K562 (cell line): ENCODE measurements around the gene DNAJB14. TPM values are rescaled to one million over a fixed set of nuclear protein-coding genes. Genes with fewer than 3 reads are reported as not detected.

Experiments used
- CBX8 ChIP-seq: fragments of 200-600 bp; sonication (generic); IDR thresholded peaks from 2 replicates; pipeline ENCODE4 v1.6.1; 2012; ENCODE audit warnings: borderline replicate concordance, mixed run types, low read depth, mild to moderate bottlenecking, moderate library complexity, mixed read lengths, low read length, control low read depth, inconsistent platforms; ENCODE audit not compliant: poor library complexity, severe bottlenecking; ENCODE audit errors: extremely low read depth
- EP400 ChIP-seq: fragments of 450-650 bp; IDR thresholded peaks from 2 replicates; pipeline ENCODE4 v1.6.1; 2017; ENCODE audit warnings: antibody characterized with exemption, mild to moderate bottlenecking, moderate library complexity
- FOXA1 ChIP-seq: fragments of 450-650 bp; IDR thresholded peaks from 2 replicates; pipeline ENCODE4 v1.6.1; 2016; ENCODE audit warnings: mild to moderate bottlenecking, borderline replicate concordance
- FOXJ3 ChIP-seq: sonication (generic); formaldehyde crosslinking; IDR thresholded peaks from 2 replicates; pipeline ENCODE4 v1.4.0; 2020; ENCODE audit warnings: mild to moderate bottlenecking, missing genetic modification reagents
- KAT2B ChIP-seq: IDR thresholded peaks from one replicate; pipeline ENCODE4 v1.6.1; 2012; ENCODE audit warnings: low read depth, mild to moderate bottlenecking, control low read depth, inconsistent platforms, low read length, moderate library complexity
- KLF1 ChIP-seq: fragments of 450-650 bp; IDR thresholded peaks from 2 replicates; pipeline ENCODE4 v1.6.1; 2016; ENCODE audit warnings: missing genetic modification characterization, missing compliant biosample characterization
- NFE2L1 ChIP-seq: fragments of 450-650 bp; IDR thresholded peaks from 2 replicates; pipeline ENCODE4 v1.6.1; 2016; ENCODE audit warnings: missing genetic modification characterization, low read depth, mild to moderate bottlenecking, missing compliant biosample characterization, moderate library complexity, borderline replicate concordance
- PHB ChIP-seq: fragments of 250-450 bp; sonication (Bioruptor Pico); IDR thresholded peaks from 2 replicates; pipeline ENCODE4 v1.5.0; 2021
- RFX1 ChIP-seq: fragments of 450-650 bp; IDR thresholded peaks from 2 replicates; pipeline ENCODE4 v1.6.1; 2016; ENCODE audit warnings: mild to moderate bottlenecking, moderate library complexity
- SIN3B ChIP-seq: fragments of 450-650 bp; IDR thresholded peaks from 2 replicates; pipeline ENCODE4 v1.6.1; 2017; ENCODE audit warnings: low read depth, mild to moderate bottlenecking, moderate library complexity
- SNRNP70 ChIP-seq: fragments of 200-400 bp; formaldehyde crosslinking; optimal IDR thresholded peaks from 2 replicates; pipeline ENCODE3; 2017; ENCODE audit warnings: low read depth, low read length
- SREBF1 ChIP-seq: fragments of 150-350 bp; IDR thresholded peaks from 2 replicates; pipeline ENCODE4 v1.6.1; 2014; ENCODE audit warnings: antibody characterized with exemption, low read depth, low read length, borderline replicate concordance
- STAT5A ChIP-seq: IDR thresholded peaks from 2 replicates; pipeline ENCODE4 v1.6.1; 2012; ENCODE audit warnings: low read length, inconsistent platforms, borderline replicate concordance
- ZHX1 ChIP-seq: fragments of 150-350 bp; conservative IDR thresholded peaks from 2 replicates; pipeline ENCODE4 v1.6.1; 2014; ENCODE audit warnings: low read length
- ZNF280A ChIP-seq: fragments of 450-650 bp; IDR thresholded peaks from 2 replicates; pipeline ENCODE4 v1.6.1; 2018; ENCODE audit warnings: mild to moderate bottlenecking, low read depth; ENCODE audit not compliant: partially characterized antibody
- ZNF644 ChIP-seq: fragments of 200-800 bp; sonication (Bioruptor generic); IDR thresholded peaks from 2 replicates; pipeline ENCODE4 v1.6.1; 2016; ENCODE audit warnings: low read depth, missing genetic modification characterization, missing compliant biosample characterization
- polyA plus RNA-seq, 8 experiments: library from polyadenylated mRNA; depleted of rRNA in 4 of 8; stranded (reverse) in 5 of 8; unstranded in 3 of 8; fragments of >200 nt; fragmentation: Nextera tagmentation in 2 of 8; fragmentation: Illumina TruSeq in 1 of 8; extraction: Ambion mirVana in 2 of 8; extraction: Trizol in 1 of 8; gene quantifications; 2 replicates each; pipeline versions ENCODE4 v1.2.1 to v1.2.3, GENCODE V29; 2011 to 2014; ENCODE audit warnings: inconsistent platforms in 1 of 8, missing spikeins in 1 of 8
- total RNA-seq, 7 experiments: library from RNA; depleted of rRNA in 6 of 7; stranded (reverse); fragments of >200 nt in 6 of 7; fragmentation: Illumina TruSeq in 2 of 7; extraction: Trizol in 2 of 7; gene quantifications; 2 replicates each; pipeline versions ENCODE4 v1.2.1 to v1.2.3, GENCODE V29; 2011 to 2021; ENCODE audit warnings: low replicate concordance in 1 of 7
- TF ChIP-seq, protein P1 (sequence below): sonication (generic); formaldehyde crosslinking; IDR thresholded peaks from 2 replicates; pipeline ENCODE4 v1.5.0; 2020; ENCODE audit warnings: missing genetic modification reagents
- TF ChIP-seq, protein P2 (sequence below): sonication (generic); formaldehyde crosslinking; IDR thresholded peaks from 2 replicates; pipeline ENCODE4 v1.8.1; 2023; ENCODE audit warnings: mild to moderate bottlenecking, missing genetic modification reagents

DNAJB14 gene
- total and polyA plus RNA-seq, 9 of the 15 experiments (the other 6 are each of a cell fraction or from before 2014, with no cell fraction given), result 5.5 to 28.0 (median 12.7) TPM

GRCh38 chr4:99949034-99949998, 2.9 kb upstream of the DNAJB14 start (continued):
- TF ChIP-seq EP400, result peak; percentile 88
- no peak for TF ChIP-seq RFX1
- TF ChIP-seq NFE2L1 (tag), result no peak
- no peak for TF ChIP-seq FOXA1
- TF ChIP-seq, protein P1, sequence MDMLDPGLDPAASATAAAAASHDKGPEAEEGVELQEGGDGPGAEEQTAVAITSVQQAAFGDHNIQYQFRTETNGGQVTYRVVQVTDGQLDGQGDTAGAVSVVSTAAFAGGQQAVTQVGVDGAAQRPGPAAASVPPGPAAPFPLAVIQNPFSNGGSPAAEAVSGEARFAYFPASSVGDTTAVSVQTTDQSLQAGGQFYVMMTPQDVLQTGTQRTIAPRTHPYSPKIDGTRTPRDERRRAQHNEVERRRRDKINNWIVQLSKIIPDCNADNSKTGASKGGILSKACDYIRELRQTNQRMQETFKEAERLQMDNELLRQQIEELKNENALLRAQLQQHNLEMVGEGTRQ (CRISPR knock-in tag), result peak; percentile 46
- no peak for TF ChIP-seq CBX8
- no peak for TF ChIP-seq ZNF280A
- TF ChIP-seq SIN3B, result no peak
- no peak; the same call in 1 of the 2 replicates for TF ChIP-seq ZHX1
- no peak for TF ChIP-seq KAT2B
- no peak; the same call in 1 of the 2 replicates for TF ChIP-seq ZNF644 (tag)
- no peak for TF ChIP-seq FOXJ3
- TF ChIP-seq STAT5A, result no peak; the same call in 1 of the 2 replicates
- TF ChIP-seq PHB (CRISPR knock-in tag), result no peak
- TF ChIP-seq, protein P2, sequence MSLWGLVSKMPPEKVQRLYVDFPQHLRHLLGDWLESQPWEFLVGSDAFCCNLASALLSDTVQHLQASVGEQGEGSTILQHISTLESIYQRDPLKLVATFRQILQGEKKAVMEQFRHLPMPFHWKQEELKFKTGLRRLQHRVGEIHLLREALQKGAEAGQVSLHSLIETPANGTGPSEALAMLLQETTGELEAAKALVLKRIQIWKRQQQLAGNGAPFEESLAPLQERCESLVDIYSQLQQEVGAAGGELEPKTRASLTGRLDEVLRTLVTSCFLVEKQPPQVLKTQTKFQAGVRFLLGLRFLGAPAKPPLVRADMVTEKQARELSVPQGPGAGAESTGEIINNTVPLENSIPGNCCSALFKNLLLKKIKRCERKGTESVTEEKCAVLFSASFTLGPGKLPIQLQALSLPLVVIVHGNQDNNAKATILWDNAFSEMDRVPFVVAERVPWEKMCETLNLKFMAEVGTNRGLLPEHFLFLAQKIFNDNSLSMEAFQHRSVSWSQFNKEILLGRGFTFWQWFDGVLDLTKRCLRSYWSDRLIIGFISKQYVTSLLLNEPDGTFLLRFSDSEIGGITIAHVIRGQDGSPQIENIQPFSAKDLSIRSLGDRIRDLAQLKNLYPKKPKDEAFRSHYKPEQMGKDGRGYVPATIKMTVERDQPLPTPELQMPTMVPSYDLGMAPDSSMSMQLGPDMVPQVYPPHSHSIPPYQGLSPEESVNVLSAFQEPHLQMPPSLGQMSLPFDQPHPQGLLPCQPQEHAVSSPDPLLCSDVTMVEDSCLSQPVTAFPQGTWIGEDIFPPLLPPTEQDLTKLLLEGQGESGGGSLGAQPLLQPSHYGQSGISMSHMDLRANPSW (CRISPR knock-in tag), result no peak
- TF ChIP-seq KLF1 (tag), result peak; percentile 71; the same call in 1 of the 2 replicates
- no peak for TF ChIP-seq SREBF1
- peak; percentile 39 for TF ChIP-seq SNRNP70
